HG03280 (cell line): ENCODE results near the gene BEX1.
"Not testable (repeated sequence)": the region's sequence is repeated elsewhere in the genome, so short reads cannot be mapped to it uniquely, and the experiment has no call there.

Experiments used
- ATAC-seq: cut with Tn5 transposase; IDR thresholded peaks from one replicate; pipeline ENCODE4 v1.9.1; 2021; ENCODE audit warnings: mild to moderate bottlenecking, moderate library complexity; ENCODE audit not compliant: unreplicated experiment

BEX1 gene

DNA sequence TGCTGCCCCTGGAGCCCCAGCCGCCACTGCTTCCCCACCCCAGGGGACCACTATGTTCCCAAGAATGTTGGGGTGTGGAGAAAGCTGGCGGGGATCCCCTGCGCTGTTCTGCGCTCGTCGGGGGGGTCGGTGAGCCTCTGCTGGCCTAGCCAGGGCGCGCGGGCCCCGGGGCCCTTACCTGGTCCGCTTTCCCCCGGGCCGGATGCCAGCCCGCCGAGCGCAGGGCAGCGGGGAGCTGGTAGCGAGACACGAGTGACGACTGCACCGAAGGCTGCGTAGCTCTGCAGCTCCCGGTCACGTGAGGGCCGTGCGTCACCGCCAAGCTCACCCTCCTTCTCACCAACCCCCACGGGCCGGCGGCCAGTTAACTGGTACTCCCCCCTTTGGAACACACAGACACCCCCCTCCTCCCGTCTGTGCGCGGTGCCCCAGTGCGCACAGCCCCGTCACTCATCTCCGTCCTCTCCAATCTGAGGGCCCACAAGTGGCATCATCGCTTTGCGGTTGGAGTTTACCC, at the start of gene BEX1:
Gene BEX1 (minus strand): TSS at position 254 of the 517 bp plus-strand sequence. CDS start 897 bp downstream, outside the sequence.
- ATAC-seq = no peak

- not testable (repeated sequence) for ATAC-seq
Observed at GRCh38 chrX:103109497-103109896, 45.5 kb upstream of the BEX1 start.

DNA sequence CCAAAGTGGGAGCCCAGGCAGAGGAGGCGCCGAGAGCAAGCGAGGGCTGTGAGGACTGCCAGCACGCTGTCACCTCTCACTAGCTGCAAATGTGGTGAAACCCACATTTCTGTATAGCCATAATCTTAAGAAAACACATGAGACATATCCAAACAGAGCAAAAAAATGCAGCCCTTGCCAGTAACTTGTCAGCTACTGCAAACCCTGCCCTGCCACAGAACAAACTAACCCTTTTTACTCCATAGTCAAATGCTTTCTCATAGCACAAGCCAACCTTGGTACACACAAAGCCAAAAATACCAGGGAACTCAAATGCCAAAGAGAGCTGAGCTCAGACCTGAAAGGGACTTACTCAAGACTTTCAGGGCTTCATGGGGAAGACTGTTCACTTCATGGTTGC, 43.9 kb upstream of the BEX1 start:
- no peak for ATAC-seq

DNA sequence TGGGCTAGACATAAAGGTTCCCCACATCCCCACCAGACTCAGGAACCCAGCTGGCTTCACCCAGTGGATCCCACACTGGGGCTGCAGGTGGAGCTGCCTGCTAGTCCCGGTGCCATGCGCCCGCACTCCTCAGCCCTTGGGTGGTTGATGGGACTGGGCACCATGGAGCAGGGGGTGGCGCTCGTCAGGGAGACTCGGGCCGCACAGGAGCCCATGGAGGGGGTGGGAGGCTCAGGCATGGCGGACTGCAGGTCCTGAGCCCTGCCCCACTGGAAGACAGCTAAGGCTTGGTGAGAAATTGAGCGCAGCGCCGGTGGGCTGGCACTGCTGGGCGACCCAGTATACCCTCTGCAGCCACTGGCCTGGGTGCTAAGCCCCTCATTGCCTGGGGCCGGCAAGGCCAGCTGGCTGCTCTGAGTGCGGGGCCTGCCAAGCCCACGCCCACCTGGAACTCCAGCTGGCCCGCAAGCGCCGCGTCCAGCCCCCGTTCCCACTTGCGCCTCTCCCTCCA, 43.3 kb upstream of the BEX1 start:
- ATAC-seq = not testable (repeated sequence)

DNA sequence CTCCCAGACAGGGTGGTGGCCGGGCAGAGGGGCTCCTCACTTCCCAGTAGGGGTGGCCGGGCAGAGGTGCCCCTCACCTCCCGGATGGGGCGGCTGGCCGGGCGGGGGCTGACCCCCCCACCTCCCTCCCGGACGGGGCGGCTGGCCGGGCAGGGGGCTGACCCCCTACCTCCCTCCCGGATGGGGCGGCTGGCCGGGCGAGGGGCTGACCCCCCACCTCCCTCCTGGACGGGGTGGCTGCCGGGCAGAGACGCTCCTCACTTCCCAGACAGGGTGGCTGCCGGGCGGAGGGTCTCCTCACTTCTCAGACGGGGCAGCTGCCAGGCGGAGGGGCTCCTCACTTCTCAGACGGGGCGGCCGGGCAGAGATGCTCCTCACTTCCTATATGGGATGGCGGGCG, 40.4 kb upstream of the BEX1 start:
- not testable (repeated sequence) for ATAC-seq

- ATAC-seq = not testable (repeated sequence)
Observed at GRCh38 chrX:103103866-103104265, 39.9 kb upstream of the BEX1 start.

- no peak for ATAC-seq
Observed at GRCh38 chrX:103101299-103102042, 37.5 kb upstream of the BEX1 start.

- ATAC-seq = no peak
Observed at GRCh38 chrX:103100484-103100883, 36.5 kb upstream of the BEX1 start.

DNA sequence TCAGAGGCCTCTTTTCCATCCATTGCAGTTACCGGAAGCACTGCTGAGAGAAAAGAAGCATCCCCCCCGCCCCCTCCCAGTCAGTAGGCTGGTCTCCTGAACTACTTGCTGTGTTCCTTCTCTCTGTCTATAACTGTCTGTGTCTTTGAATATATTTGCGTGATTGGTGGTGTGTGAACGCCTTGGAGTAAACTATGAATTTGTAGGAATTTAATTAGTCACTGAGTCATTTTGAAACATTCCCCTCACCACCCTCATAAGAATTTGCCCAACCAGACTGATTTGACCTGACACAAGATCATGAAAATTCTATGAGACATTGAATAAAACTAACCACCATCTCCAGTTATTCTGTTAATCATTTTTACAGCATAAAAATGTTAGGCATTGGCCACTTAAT, 35.7 kb upstream of the BEX1 start:
- no peak for ATAC-seq

DNA sequence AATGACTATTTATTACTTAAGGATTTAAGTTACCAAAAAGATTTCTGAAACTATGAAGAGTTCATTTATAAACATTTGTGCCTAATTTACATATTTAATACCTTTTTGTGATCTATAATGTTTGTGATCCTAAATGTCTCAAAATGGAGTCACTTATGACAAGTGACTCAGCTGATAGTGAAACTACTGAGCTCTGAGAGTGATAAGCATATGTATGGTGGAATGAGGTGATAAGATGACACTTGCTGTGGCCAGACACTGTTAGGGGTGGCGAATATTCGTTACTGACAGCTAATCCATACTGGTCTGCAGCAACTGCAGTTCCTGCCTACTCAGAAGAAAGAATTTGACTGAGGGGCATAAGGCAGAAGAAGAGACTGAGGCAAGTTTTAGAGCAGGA, 34.5 kb upstream of the BEX1 start:
- no peak for ATAC-seq

DNA sequence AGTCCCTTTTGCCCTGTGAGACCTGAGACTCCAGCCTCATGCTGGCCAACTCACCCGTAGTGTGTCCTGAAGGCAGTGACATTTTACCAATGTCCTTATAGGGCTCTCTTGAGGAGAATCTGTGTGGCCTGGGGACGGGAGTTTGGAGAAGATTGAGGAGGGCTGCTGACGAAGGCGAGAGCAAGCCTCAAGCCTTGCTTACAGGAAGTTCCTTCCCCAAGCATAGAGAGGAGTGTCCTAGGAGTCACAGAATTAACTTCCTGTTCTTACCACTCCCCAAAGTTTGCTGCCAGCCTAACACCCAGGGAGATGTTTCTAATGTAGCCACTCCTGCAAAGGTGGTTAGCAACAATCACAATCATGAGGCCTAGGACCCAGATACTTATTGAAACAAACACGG, 29.0 kb upstream of the BEX1 start, which contains the start of gene NXF3:
Gene NXF3 (minus strand): TSS at position 202 of the 400 bp plus-strand sequence. CDS start 120 bp downstream, at position 82.
- ATAC-seq = no peak

GRCh38 chrX:103081051-103081450, 17.1 kb upstream of the BEX1 start:
- no peak for ATAC-seq

DNA sequence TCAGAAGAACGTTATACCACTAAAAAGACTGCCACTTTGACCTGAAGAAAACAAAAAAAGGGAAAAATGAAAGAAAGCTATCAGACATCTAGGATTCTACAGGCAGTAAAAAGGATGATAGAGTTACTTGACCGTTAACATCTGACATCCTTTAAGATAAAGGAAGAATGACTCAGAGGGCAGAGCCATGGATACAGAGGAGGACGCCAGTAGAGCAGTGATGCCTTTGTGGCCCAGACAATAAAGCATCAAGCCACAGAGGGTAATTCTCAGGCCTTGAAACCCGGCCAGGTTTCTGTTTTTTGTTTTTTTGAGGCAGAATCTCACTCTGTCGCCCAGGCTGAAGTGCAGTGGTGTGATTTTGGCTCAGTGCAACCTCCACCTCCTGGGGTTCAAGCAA, 9.5 kb upstream of the BEX1 start:
- ATAC-seq = no peak

DNA sequence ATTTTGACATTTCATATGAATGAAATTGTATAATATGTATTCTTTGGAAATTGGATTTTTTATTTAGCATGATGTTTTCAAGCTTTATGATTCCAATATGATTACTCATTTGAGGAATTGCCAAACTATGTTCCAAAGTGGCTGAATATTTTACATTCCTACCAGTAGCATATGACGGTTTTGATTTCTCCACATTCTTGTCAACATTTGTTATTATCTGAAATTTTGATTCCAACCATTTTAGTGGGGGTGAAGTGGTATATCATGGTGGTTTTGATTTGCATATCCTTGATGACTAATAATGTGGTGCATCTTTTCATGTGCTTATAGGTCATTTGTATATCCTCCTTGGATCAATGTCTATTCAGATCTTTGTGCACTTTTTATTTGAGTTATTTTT, 2.6 kb upstream of the BEX1 start:
- ATAC-seq = no peak

GRCh38 chrX:103063191-103063845, 653 bp downstream of the BEX1 start:
- ATAC-seq = no peak

- no peak for ATAC-seq
Observed at GRCh38 chrX:103061486-103061885, 2.5 kb downstream of the BEX1 start.

DNA sequence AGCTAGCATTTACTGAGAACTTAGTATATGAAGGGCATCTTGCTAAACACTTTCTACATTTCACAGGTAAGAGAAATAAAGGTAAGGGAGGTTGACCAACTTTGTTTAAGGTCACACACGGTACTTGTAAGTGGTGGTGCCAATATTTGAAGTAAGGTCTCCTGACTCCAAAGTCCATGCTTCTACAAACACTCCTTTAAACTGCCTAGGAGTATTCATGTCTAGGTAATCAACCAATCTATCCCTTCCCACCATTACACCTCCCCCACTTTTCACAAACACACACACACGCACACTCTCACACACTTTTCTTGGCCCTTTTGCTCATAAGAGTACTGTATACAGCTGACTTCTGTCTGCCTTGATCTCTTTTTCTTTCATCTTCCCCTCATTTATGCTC, 7.1 kb downstream of the BEX1 start:
- no peak for ATAC-seq

GRCh38 chrX:103052625-103053024, 11.3 kb downstream of the BEX1 start:
- ATAC-seq = no peak

GRCh38 chrX:103051260-103051789, 12.6 kb downstream of the BEX1 start:
- ATAC-seq = no peak

- ATAC-seq = not testable (repeated sequence)
Observed at GRCh38 chrX:103033371-103033770, 30.6 kb downstream of the BEX1 start.

DNA sequence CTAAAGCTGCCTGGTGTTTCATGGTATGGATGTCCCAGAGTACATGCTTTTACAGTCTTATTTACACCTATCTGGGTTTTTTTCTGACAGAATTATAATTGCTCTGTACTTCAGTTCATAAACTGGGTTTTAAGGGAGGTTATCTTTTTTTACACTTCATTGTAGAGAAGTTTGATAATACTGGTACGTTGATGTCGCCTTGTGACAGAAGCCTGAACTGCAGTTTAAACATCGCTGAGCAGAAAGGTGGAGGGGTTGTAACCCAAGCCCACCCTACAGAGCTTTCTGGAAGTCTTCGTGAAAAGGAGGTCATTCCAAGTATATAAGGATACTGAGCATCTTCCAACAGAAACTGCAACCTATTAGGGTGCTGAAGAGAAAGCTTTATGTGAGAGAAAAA, 46.4 kb downstream of the BEX1 start:
- ATAC-seq = no peak

GRCh38 chrX:103012945-103013344, 51.0 kb downstream of the BEX1 start:
- ATAC-seq = no peak
